SK-N-SH treated with all-trans-retinoic acid at 6 μM for 48 hours (cell line): Measurements from ENCODE around the gene KCNJ9.

Experiments used
- ATAC-seq: fragments of 200-7000 bp; cut with Tn5 transposase; 3 replicates; pipeline ENCODE4 v1.9.1; 2020; ENCODE audit warnings: mild to moderate bottlenecking, moderate library complexity
- ARNTL ChIP-seq: fragments of 450-650 bp; formaldehyde crosslinking; IDR thresholded peaks from 2 replicates; pipeline ENCODE4 v1.5.0; 2020; ENCODE audit warnings: low read depth, mild to moderate bottlenecking, moderate library complexity, borderline replicate concordance
- CSDC2 ChIP-seq: fragments of 250-450 bp; sonication (Bioruptor Pico); IDR thresholded peaks from 2 replicates; pipeline ENCODE4 v1.5.0; 2020; ENCODE audit warnings: mild to moderate bottlenecking, moderate library complexity
- ESRRG ChIP-seq: fragments of 250-450 bp; sonication (Bioruptor Pico); IDR thresholded peaks from 2 replicates; pipeline ENCODE4 v1.6.1; 2021; ENCODE audit warnings: mild to moderate bottlenecking
- GLIS3 ChIP-seq: fragments of 250-450 bp; sonication (Bioruptor Pico); IDR thresholded peaks from 2 replicates; pipeline ENCODE4 v1.5.0; 2020; ENCODE audit warnings: mild to moderate bottlenecking, moderate library complexity
- OSR1 ChIP-seq: fragments of 250-450 bp; sonication (Bioruptor Pico); IDR thresholded peaks from 2 replicates; pipeline ENCODE4 v1.8.0; 2022; ENCODE audit warnings: moderate library complexity, mild to moderate bottlenecking, inconsistent platforms
- PPARA ChIP-seq: fragments of 250-450 bp; sonication (Bioruptor Pico); IDR thresholded peaks from 2 replicates; pipeline ENCODE4 v1.5.0; 2020; ENCODE audit warnings: mild to moderate bottlenecking, borderline replicate concordance
- RARB ChIP-seq: fragments of 250-450 bp; sonication (Bioruptor Pico); IDR thresholded peaks from 2 replicates; pipeline ENCODE4 v1.8.0; 2021; ENCODE audit warnings: mild to moderate bottlenecking, moderate library complexity
- SNAI2 ChIP-seq: fragments of 250-450 bp; sonication (Bioruptor Pico); IDR thresholded peaks from 2 replicates; pipeline ENCODE4 v1.5.0; 2020; ENCODE audit warnings: mild to moderate bottlenecking, moderate library complexity
- TCF4 ChIP-seq: fragments of 250-450 bp; sonication (Bioruptor Pico); IDR thresholded peaks from 2 replicates; pipeline ENCODE4 v1.8.0; 2021; ENCODE audit warnings: mild to moderate bottlenecking, moderate library complexity, borderline replicate concordance
- TOX ChIP-seq: fragments of 250-450 bp; sonication (Bioruptor Pico); IDR thresholded peaks from 2 replicates; pipeline ENCODE4 v1.8.0; 2021; ENCODE audit warnings: mild to moderate bottlenecking, moderate library complexity, borderline replicate concordance
- ZFP3 ChIP-seq: fragments of 250-450 bp; sonication (Bioruptor Pico); IDR thresholded peaks from 2 replicates; pipeline ENCODE4 v1.5.0; 2020; ENCODE audit warnings: mild to moderate bottlenecking, moderate library complexity
- ZFP30 ChIP-seq: fragments of 450-650 bp; formaldehyde crosslinking; IDR thresholded peaks from 2 replicates; pipeline ENCODE4 v1.5.0; 2022; ENCODE audit warnings: mild to moderate bottlenecking, moderate library complexity
- ZNF565 ChIP-seq: fragments of 450-650 bp; formaldehyde crosslinking; conservative IDR thresholded peaks from 2 replicates; pipeline ENCODE4 v1.5.0; 2020; ENCODE audit warnings: low read depth, mild to moderate bottlenecking, moderate library complexity
- ZNF70 ChIP-seq: fragments of 450-650 bp; formaldehyde crosslinking; IDR thresholded peaks from 2 replicates; pipeline ENCODE4 v1.5.0; 2020; ENCODE audit warnings: mild to moderate bottlenecking, moderate library complexity
- ZNF8 ChIP-seq: fragments of 450-650 bp; formaldehyde crosslinking; IDR thresholded peaks from 2 replicates; pipeline ENCODE4 v1.5.0; 2020; ENCODE audit warnings: mild to moderate bottlenecking, moderate library complexity
- TF ChIP-seq, protein P1 (sequence below): fragments of 250-450 bp; sonication (Bioruptor Pico); IDR thresholded peaks from 2 replicates; pipeline ENCODE4 v1.5.1; 2021; ENCODE audit warnings: mild to moderate bottlenecking, moderate library complexity
- TF ChIP-seq, protein P2 (sequence below): fragments of 250-450 bp; sonication (Bioruptor Pico); IDR thresholded peaks from 2 replicates; pipeline ENCODE4 v1.5.1; 2020; ENCODE audit warnings: low read depth, mild to moderate bottlenecking, moderate library complexity
- TF ChIP-seq, protein P3 (sequence below): fragments of 250-450 bp; sonication (Bioruptor Pico); IDR thresholded peaks from 2 replicates; pipeline ENCODE4 v1.8.0; 2020; ENCODE audit warnings: mild to moderate bottlenecking, moderate library complexity, borderline replicate concordance
- TF ChIP-seq, protein P4 (sequence below): fragments of 250-450 bp; sonication (Bioruptor Pico); IDR thresholded peaks from 2 replicates; pipeline ENCODE4 v1.8.0; 2021; ENCODE audit warnings: low read depth, mild to moderate bottlenecking, moderate library complexity, borderline replicate concordance

Gene KCNJ9

DNA sequence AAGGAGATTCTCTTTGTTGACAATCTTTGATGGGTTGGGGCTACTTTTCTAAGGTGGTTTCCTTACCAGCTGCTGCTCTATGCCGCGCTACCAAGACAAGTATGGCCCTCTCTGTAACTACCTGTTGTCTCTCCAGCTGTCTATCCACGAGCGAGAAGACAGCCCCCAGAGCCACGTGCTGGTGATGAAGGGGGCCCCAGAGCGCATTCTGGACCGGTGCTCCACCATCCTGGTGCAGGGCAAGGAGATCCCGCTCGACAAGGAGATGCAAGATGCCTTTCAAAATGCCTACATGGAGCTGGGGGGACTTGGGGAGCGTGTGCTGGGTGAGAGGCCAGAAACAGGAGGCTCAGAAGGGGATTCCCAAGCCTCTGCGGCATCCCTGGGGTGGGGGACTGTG is 48.6 kb downstream of the KCNJ9 start (continued):
- TF ChIP-seq ZNF565 (CRISPR knock-in tag) = no peak
- TF ChIP-seq OSR1 (CRISPR knock-in tag) = no peak
- no peak for TF ChIP-seq ARNTL (CRISPR knock-in tag)
- no peak for TF ChIP-seq ESRRG
- no peak for TF ChIP-seq CSDC2 (CRISPR knock-in tag)
- TF ChIP-seq RARB (CRISPR knock-in tag) = no peak

DNA sequence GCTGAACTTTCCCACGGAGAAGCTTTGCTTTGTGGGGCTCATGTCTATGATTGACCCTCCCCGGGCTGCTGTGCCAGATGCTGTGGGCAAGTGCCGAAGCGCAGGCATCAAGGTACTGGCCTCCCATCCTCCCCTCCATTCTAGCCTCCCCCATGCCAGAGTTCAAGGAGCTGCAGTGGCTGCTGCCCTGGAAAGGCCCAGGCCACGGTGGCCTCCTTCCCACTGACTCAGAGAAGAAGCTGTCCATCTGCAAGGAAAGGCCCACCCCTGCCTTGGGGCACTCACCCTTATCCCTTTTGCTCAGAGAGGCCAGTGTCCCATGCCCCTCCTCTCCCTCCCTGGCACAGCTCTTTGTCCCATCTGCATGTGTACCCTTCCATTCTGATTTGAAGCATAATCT is 49.1 kb downstream of the KCNJ9 start:
- TF ChIP-seq, protein P1, sequence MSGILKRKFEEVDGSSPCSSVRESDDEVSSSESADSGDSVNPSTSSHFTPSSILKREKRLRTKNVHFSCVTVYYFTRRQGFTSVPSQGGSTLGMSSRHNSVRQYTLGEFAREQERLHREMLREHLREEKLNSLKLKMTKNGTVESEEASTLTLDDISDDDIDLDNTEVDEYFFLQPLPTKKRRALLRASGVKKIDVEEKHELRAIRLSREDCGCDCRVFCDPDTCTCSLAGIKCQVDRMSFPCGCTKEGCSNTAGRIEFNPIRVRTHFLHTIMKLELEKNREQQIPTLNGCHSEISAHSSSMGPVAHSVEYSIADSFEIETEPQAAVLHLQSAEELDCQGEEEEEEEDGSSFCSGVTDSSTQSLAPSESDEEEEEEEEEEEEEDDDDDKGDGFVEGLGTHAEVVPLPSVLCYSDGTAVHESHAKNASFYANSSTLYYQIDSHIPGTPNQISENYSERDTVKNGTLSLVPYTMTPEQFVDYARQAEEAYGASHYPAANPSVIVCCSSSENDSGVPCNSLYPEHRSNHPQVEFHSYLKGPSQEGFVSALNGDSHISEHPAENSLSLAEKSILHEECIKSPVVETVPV (CRISPR knock-in tag) = no peak
- TF ChIP-seq ZFP3 (CRISPR knock-in tag) (no peak), TCF4 (CRISPR knock-in tag) (no peak), ESRRG (no peak), CSDC2 (CRISPR knock-in tag) (no peak), GLIS3 (no peak), ARNTL (CRISPR knock-in tag) (no peak), RARB (CRISPR knock-in tag) (no peak), SNAI2 (CRISPR knock-in tag) (no peak), TOX (no peak), ZFP30 (CRISPR knock-in tag) (no peak), OSR1 (CRISPR knock-in tag) (no peak)
- TF ChIP-seq, protein P2, sequence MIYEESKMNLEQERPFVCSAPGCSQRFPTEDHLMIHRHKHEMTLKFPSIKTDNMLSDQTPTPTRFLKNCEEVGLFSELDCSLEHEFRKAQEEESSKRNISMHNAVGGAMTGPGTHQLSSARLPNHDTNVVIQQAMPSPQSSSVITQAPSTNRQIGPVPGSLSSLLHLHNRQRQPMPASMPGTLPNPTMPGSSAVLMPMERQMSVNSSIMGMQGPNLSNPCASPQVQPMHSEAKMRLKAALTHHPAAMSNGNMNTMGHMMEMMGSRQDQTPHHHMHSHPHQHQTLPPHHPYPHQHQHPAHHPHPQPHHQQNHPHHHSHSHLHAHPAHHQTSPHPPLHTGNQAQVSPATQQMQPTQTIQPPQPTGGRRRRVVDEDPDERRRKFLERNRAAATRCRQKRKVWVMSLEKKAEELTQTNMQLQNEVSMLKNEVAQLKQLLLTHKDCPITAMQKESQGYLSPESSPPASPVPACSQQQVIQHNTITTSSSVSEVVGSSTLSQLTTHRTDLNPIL (CRISPR knock-in tag) = no peak
- TF ChIP-seq, protein P3, sequence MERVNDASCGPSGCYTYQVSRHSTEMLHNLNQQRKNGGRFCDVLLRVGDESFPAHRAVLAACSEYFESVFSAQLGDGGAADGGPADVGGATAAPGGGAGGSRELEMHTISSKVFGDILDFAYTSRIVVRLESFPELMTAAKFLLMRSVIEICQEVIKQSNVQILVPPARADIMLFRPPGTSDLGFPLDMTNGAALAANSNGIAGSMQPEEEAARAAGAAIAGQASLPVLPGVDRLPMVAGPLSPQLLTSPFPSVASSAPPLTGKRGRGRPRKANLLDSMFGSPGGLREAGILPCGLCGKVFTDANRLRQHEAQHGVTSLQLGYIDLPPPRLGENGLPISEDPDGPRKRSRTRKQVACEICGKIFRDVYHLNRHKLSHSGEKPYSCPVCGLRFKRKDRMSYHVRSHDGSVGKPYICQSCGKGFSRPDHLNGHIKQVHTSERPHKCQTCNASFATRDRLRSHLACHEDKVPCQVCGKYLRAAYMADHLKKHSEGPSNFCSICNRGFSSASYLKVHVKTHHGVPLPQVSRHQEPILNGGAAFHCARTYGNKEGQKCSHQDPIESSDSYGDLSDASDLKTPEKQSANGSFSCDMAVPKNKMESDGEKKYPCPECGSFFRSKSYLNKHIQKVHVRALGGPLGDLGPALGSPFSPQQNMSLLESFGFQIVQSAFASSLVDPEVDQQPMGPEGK (CRISPR knock-in tag) = no peak
- ATAC-seq = no peak

DNA sequence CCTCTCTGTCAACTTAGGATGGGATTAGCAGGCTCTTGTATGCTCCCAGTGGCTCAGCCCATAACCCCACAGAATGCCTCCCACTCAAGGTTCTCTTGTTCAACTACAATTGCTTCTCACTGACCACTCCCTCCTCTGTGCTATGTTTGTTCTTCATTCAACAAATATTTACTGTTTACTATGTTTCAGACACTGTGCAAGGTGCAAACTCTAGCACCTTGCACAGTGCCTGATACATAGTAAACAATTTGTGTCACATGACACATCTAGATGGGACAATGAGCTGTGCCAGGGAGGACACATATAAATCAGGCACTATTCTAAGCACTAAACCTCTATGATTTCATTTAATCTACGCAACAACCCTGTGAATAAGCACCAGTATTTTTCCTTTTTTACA is 49.6 kb downstream of the KCNJ9 start:
- no peak for ATAC-seq

DNA sequence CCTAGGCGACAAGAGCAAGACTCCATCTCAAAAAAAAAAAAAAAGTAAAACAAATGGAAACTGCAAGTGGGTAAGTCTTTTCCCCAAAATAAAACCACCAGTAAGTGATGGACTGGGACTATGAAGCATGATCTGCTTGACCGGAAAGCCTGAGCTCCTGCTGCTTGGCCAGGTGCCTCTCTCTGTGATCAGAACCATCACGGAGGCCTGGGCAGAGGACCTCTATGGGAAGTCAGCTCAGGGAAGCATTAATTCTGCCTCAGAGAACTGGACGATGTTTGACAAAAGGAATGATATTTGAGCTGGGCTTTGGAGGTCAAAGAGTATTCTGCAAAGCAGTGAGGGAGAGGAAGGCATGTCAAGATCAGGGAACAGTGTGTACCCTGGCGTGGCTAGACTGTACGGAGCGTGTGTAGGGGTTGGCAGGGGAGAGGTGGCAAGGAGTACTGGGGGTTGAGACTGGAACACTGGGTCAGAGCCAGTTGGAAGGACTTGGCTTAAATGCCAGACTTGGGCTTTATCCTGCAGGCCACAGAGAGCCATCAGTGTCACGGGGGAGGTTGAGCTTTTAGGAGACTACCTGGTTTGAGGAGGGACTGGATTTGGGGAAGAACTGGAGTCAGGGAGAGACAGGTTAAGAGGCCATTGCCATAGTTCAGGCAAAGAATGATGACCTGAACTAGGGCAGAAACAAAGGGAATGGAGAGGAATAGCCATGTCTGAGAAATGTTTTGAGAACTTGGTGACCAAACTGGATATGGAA is 50.6 kb downstream of the KCNJ9 start:
- ATAC-seq = no peak
- TF ChIP-seq, protein P4, sequence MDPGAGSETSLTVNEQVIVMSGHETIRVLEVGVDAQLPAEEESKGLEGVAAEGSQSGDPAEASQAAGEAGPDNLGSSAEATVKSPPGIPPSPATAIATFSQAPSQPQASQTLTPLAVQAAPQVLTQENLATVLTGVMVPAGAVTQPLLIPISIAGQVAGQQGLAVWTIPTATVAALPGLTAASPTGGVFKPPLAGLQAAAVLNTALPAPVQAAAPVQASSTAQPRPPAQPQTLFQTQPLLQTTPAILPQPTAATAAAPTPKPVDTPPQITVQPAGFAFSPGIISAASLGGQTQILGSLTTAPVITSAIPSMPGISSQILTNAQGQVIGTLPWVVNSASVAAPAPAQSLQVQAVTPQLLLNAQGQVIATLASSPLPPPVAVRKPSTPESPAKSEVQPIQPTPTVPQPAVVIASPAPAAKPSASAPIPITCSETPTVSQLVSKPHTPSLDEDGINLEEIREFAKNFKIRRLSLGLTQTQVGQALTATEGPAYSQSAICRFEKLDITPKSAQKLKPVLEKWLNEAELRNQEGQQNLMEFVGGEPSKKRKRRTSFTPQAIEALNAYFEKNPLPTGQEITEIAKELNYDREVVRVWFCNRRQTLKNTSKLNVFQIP (CRISPR knock-in tag) = no peak
- TF ChIP-seq ZNF8 = no peak
- no peak for TF ChIP-seq PPARA (CRISPR knock-in tag)
- TF ChIP-seq, protein P3 (CRISPR knock-in tag) = no peak

More for the DNA sequence above, 49.6 kb downstream of the KCNJ9 start:
- no peak for TF ChIP-seq ZNF70 (CRISPR knock-in tag)
- no peak for TF ChIP-seq RARB (CRISPR knock-in tag)
- TF ChIP-seq, all 23 proteins: peak for 0
